SK-N-SH (cell line): Measurements from ENCODE around the gene STRN3. TPM values are rescaled to one million over a fixed set of nuclear protein-coding genes. Genes with fewer than 3 reads are reported as not detected.

Source experiments
- CTCF ChIA-PET: fragments of 300-600, 350-600 bp; formaldehyde crosslinking; extraction: SDS; loops from one replicate; lab custom pipeline; 2021; lab: Yijun Ruan, JAX
- POLR2A ChIA-PET: fragments of 350-600 bp; sonication (Branson Sonifier 250); formaldehyde crosslinking; extraction: SDS; loops from one replicate; lab custom pipeline; 2020; ENCODE audit warnings: antibody characterized with exemption, inconsistent platforms; lab: Yijun Ruan, JAX
- DNase-seq: peaks from one replicate; pipeline ENCODE4 v3.0.0; 2012
- H2AFZ ChIP-seq: fragments of 200-600 bp; sonication (generic); 2 replicates; pipeline ENCODE4 v1.8.1; 2016; ENCODE audit warnings: antibody characterized with exemption, mild to moderate bottlenecking, low read depth
- H3F3A ChIP-seq: fragments of 200-600 bp; sonication (generic); replicated peaks from 2 replicates; pipeline ENCODE3; 2016; ENCODE audit warnings: antibody characterized with exemption, mild to moderate bottlenecking; ENCODE audit not compliant: insufficient read depth
- H3K27ac ChIP-seq, 2 experiments: fragments of 200-500 bp in 1 of 2; fragments of 200-600 bp in 1 of 2; sonication (Bioruptor generic) in 1 of 2; sonication (generic), shearing (Covaris generic) in 1 of 2; 2 replicates each; pipeline versions ENCODE4 v1.5.1 to v1.6.1; 2014 to 2016; ENCODE audit warnings: low read depth in 2 of 2, inconsistent platforms in 1 of 2, low read length in 1 of 2, mild to moderate bottlenecking in 1 of 2, mixed read lengths in 1 of 2
- H3K27me3 ChIP-seq: fragments of 200-600 bp; sonication (generic), shearing (Covaris generic); 2 replicates; pipeline ENCODE4 v1.6.1; 2016; ENCODE audit warnings: mixed run types; ENCODE audit not compliant: insufficient read depth
- H3K36me3 ChIP-seq, 2 experiments: fragments of 200-500 bp in 1 of 2; fragments of 200-600 bp in 1 of 2; sonication (Bioruptor generic) in 1 of 2; sonication (generic) in 1 of 2; replicated peaks in 1 of 2; 2 replicates each; pipeline versions ENCODE3 to v1.5.1; 2014 to 2016; ENCODE audit warnings: low read length in 1 of 2, mild to moderate bottlenecking in 1 of 2; ENCODE audit not compliant: insufficient read depth in 2 of 2, control insufficient read depth in 1 of 2
- H3K4me1 ChIP-seq, 2 experiments: fragments of 200-500 bp in 1 of 2; fragments of 200-600 bp in 1 of 2; sonication (Bioruptor generic) in 1 of 2; sonication (generic), shearing (Covaris generic) in 1 of 2; 2 replicates each; pipeline versions ENCODE4 v1.5.1 to v1.6.1; 2014 to 2016; ENCODE audit warnings: low read depth in 1 of 2, low read length in 1 of 2, mixed run types in 1 of 2; ENCODE audit not compliant: insufficient read depth in 2 of 2, control insufficient read depth in 1 of 2
- H3K4me2 ChIP-seq: fragments of 200-600 bp; sonication (generic), shearing (Covaris generic); 2 replicates; pipeline ENCODE4 v1.6.1; 2017; ENCODE audit warnings: mixed run types
- H3K4me3 ChIP-seq, 2 experiments: fragments of 200-500 bp in 1 of 2; fragments of 200-600 bp in 1 of 2; sonication (Bioruptor generic) in 1 of 2; sonication (generic), shearing (Covaris generic) in 1 of 2; 2 replicates each; pipeline versions ENCODE4 v1.5.1 to v1.8.1; 2014 to 2016; ENCODE audit warnings: low read depth in 2 of 2, inconsistent platforms in 1 of 2, low read length in 1 of 2, mild to moderate bottlenecking in 1 of 2, mixed read lengths in 1 of 2, moderate library complexity in 1 of 2
- H3K79me2 ChIP-seq: fragments of 200-600 bp; sonication (generic); 2 replicates; pipeline ENCODE4 v1.8.1; 2017; ENCODE audit warnings: mild to moderate bottlenecking; ENCODE audit not compliant: insufficient read depth
- H3K9ac ChIP-seq: fragments of 200-600 bp; sonication (generic); 2 replicates; pipeline ENCODE4 v1.6.1; 2017; ENCODE audit warnings: mixed run types
- H3K9me2 ChIP-seq: fragments of 200-600 bp; sonication (generic); 2 replicates; pipeline ENCODE4 v1.6.1; 2017; ENCODE audit warnings: mixed run types
- H3K9me3 ChIP-seq: fragments of 200-600 bp; sonication (generic); 2 replicates; pipeline ENCODE4 v1.6.1; 2017; ENCODE audit warnings: mixed run types, mild to moderate bottlenecking, moderate library complexity
- H4K20me1 ChIP-seq: fragments of 200-600 bp; sonication (generic); 2 replicates; pipeline ENCODE4 v1.6.1; 2017; ENCODE audit warnings: mild to moderate bottlenecking, mixed run types; ENCODE audit not compliant: insufficient read depth
- CTCF ChIP-seq: fragments of 200-600 bp; sonication (generic); IDR thresholded peaks from 2 replicates; pipeline ENCODE4 v1.6.1; 2017; ENCODE audit warnings: antibody characterized with exemption, mild to moderate bottlenecking, moderate library complexity
- ELF1 ChIP-seq: IDR thresholded peaks from 2 replicates; pipeline ENCODE4 v1.4.0; 2012
- EP300 ChIP-seq, 2 experiments: IDR thresholded peaks; 2 replicates each; pipeline versions ENCODE4 v1.4.0 to v1.6.1; 2012; ENCODE audit warnings: borderline replicate concordance in 1 of 2, low read depth in 1 of 2, low read length in 1 of 2
- EZH2phosphoT487 ChIP-seq: fragments of 200-600 bp; sonication (generic); IDR thresholded peaks from 2 replicates; pipeline ENCODE4 v1.6.1; 2017; ENCODE audit warnings: low read depth, mixed run types, mild to moderate bottlenecking, antibody characterized with exemption, moderate library complexity, borderline replicate concordance
- FOSL2 ChIP-seq: IDR thresholded peaks from 2 replicates; pipeline ENCODE4 v1.4.0; 2012; ENCODE audit warnings: low read depth, mild to moderate bottlenecking, moderate library complexity, borderline replicate concordance
- FOXM1 ChIP-seq: IDR thresholded peaks from 2 replicates; pipeline ENCODE4 v1.4.0; 2012; ENCODE audit warnings: low read depth, mild to moderate bottlenecking
- GABPA ChIP-seq: IDR thresholded peaks from 2 replicates; pipeline ENCODE4 v1.4.0; 2012; ENCODE audit warnings: low read depth, mild to moderate bottlenecking
- MEF2A ChIP-seq: IDR thresholded peaks from 2 replicates; pipeline ENCODE4 v1.4.0; 2012; ENCODE audit warnings: low read depth, borderline replicate concordance
- POLR2AphosphoS5 ChIP-seq: IDR thresholded peaks from 2 replicates; pipeline ENCODE4 v1.6.1; 2012; ENCODE audit warnings: low read depth, low read length
- RAD21 ChIP-seq: IDR thresholded peaks from 2 replicates; pipeline ENCODE4 v1.6.1; 2012; ENCODE audit warnings: mild to moderate bottlenecking, low read length
- RFX5 ChIP-seq: IDR thresholded peaks from 2 replicates; pipeline ENCODE4 v1.6.1; 2012; ENCODE audit warnings: mild to moderate bottlenecking, improper control_type of control experiment, low read length
- RXRA ChIP-seq: IDR thresholded peaks from 2 replicates; pipeline ENCODE4 v1.4.0; 2012; ENCODE audit warnings: low read depth, mild to moderate bottlenecking, borderline replicate concordance
- SIN3A ChIP-seq: IDR thresholded peaks from 2 replicates; pipeline ENCODE4 v1.6.1; 2012; ENCODE audit warnings: low read depth, mild to moderate bottlenecking, low read length, moderate library complexity, borderline replicate concordance
- TCF12 ChIP-seq: IDR thresholded peaks from 2 replicates; pipeline ENCODE4 v1.4.0; 2012
- TEAD4 ChIP-seq: IDR thresholded peaks from 2 replicates; pipeline ENCODE4 v1.4.0; 2012; ENCODE audit warnings: mild to moderate bottlenecking, borderline replicate concordance; ENCODE audit not compliant: insufficient read depth
- USF2 ChIP-seq: fragments of 150-350 bp; IDR thresholded peaks from 2 replicates; pipeline ENCODE4 v1.6.1; 2017; ENCODE audit warnings: antibody characterized with exemption, low read length, low read depth, borderline replicate concordance
- ZBTB33 ChIP-seq: IDR thresholded peaks from 2 replicates; pipeline ENCODE4 v1.4.0; 2012; ENCODE audit warnings: low read depth, borderline replicate concordance
- WGBS: methylation state at CpG from one replicate; pipeline ENCODE4 v1.1.6; 2017; ENCODE audit warnings: low lambda C conversion rate; 5-methylcytosine and 5-hydroxymethylcytosine counted together
- polyA plus RNA-seq, 3 experiments: library from polyadenylated mRNA; depleted of rRNA; stranded (reverse); fragments of >200 nt; gene quantifications; 2 replicates each; pipeline ENCODE4 v1.2.3, GENCODE V29; 2012
- TF ChIP-seq, protein P1 (sequence below): IDR thresholded peaks from 2 replicates; pipeline ENCODE4; 2012
- TF ChIP-seq, protein P2 (sequence below): IDR thresholded peaks from 2 replicates; pipeline ENCODE4 v1.4.0; 2012; ENCODE audit warnings: low read depth

STRN3 gene
- polyA plus RNA-seq, 1 of the 3 experiments (the other 2 are of a cell fraction): 7.2 TPM

DNA sequence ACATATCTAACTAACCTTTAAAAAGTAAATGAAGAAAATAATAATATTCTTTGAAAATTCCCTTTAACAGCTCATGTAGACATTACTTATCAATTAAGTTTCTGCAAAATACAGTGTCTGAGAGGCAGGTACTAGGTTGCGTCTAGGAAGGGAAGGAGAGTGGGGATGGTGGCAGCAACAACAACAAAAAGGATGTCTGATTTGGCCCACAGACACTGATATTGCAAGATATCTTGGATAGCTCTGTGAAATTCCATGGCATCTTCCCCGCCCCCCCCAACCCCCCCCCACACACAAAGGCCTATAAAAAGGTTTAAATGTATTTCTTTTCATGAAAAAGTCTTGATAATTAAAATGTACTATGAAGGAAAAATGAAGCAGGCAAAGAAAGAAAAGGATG is 42.3 kb downstream of the STRN3 start:
- no peak for TF ChIP-seq MEF2A
- TF ChIP-seq EP300 (IDR thresholded peaks at IDR 0.05; ENCODE audit: borderline replicate concordance in 1 of 2, low read depth in 1 of 2, low read length in 1 of 2): no peak
- no peak for TF ChIP-seq RFX5
- TF ChIP-seq, protein P1, sequence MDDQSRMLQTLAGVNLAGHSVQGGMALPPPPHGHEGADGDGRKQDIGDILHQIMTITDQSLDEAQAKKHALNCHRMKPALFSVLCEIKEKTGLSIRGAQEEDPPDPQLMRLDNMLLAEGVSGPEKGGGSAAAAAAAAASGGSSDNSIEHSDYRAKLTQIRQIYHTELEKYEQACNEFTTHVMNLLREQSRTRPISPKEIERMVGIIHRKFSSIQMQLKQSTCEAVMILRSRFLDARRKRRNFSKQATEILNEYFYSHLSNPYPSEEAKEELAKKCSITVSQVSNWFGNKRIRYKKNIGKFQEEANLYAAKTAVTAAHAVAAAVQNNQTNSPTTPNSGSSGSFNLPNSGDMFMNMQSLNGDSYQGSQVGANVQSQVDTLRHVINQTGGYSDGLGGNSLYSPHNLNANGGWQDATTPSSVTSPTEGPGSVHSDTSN: no peak
- TF ChIP-seq USF2: no peak
- no peak for TF ChIP-seq CTCF
- TF ChIP-seq, protein P2, sequence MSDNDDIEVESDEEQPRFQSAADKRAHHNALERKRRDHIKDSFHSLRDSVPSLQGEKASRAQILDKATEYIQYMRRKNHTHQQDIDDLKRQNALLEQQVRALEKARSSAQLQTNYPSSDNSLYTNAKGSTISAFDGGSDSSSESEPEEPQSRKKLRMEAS: no peak
- TF ChIP-seq SIN3A: no peak
- no peak for TF ChIP-seq FOSL2
- no peak for TF ChIP-seq ELF1
- TF ChIP-seq TCF12: no peak
- TF ChIP-seq TEAD4: no peak
- TF ChIP-seq GABPA: no peak
- Histone ChIP-seq H3K4me3 (no peak overlapping the region), H3K4me2 (no peak overlapping the region), H3K27me3 (no peaks in the 10 kb centered on the region), H3K4me1 (peaks cover 0 to 3% of the 10 kb centered on the region in 2 experiments; a peak in 1 of 4 replicates), H3K9me3 (no peaks in the 10 kb centered on the region), H3K36me3 (peaks cover 0 to 8% of the 10 kb centered on the region in 2 experiments), H3K79me2 (peaks cover 99% of the 10 kb centered on the region), H3F3A (peaks cover 24% of the 10 kb centered on the region), H3K9me2 (no peaks in the 10 kb centered on the region), H2AFZ (no peak overlapping the region), H3K27ac (no peak overlapping the region), H3K9ac (no peak overlapping the region), H4K20me1 (peaks cover 82% of the 10 kb centered on the region)
- 94% methylated on average over 2 of the region's 2 CpGs for WGBS
- CTCF ChIA-PET: interaction anchor here (0.7 to 1.0 kb wide), 2 partner anchors 12 to 99 kb away, joined by 3 to 4 read pairs; no protein-coding TSS in a partner anchor
- no peak for DNase-seq
- POLR2A ChIA-PET: no interaction called here

GRCh38 chr14:30982533-30982932 is 43.6 kb downstream of the STRN3 start:
- 96% methylated on average over 7 of the region's 7 CpGs for WGBS
- TF ChIP-seq EP300 (IDR thresholded peaks at IDR 0.05; ENCODE audit: borderline replicate concordance in 1 of 2, low read depth in 1 of 2, low read length in 1 of 2) (no peak), ZBTB33 (no peak), SIN3A (no peak), USF2 (no peak), EZH2phosphoT487 (no peak), RXRA (no peak), POLR2AphosphoS5 (no peak), TCF12 (no peak), FOXM1 (no peak), ELF1 (no peak), RAD21 (no peak)
- TF ChIP-seq, protein P2: no peak
- no peak overlapping the region for H3K9ac ChIP-seq
- no peak overlapping the region for H3K27ac ChIP-seq
- ChIA-PET POLR2A (no interaction called here), CTCF (interaction anchor here (5.1 kb wide), 1 partner anchor 101 kb away, joined by 24 read pairs; no protein-coding TSS in a partner anchor)
- peaks cover 21% of the 10 kb centered on the region for H3F3A ChIP-seq
- no peaks in the 10 kb centered on the region for H3K9me3 ChIP-seq
- H3K27me3 ChIP-seq: no peaks in the 10 kb centered on the region
- H3K4me3 ChIP-seq: no peak overlapping the region
- peaks cover 0 to 8% of the 10 kb centered on the region in 2 experiments for H3K36me3 ChIP-seq
- peaks cover 99% of the 10 kb centered on the region for H3K79me2 ChIP-seq
- no peaks in the 10 kb centered on the region for H3K4me1 ChIP-seq
- no peaks in the 10 kb centered on the region for H3K9me2 ChIP-seq
- no peak overlapping the region for H2AFZ ChIP-seq
- no peak overlapping the region for H3K4me2 ChIP-seq
- no peak for DNase-seq
- peaks cover 82% of the 10 kb centered on the region for H4K20me1 ChIP-seq
